HCT116 (cell line): ENCODE results near the gene TNNI2. TPM values are rescaled to one million over a fixed set of nuclear protein-coding genes. Genes with fewer than 3 reads are reported as not detected.

ENCODE experiments used
- ATAC-seq: fragments of 200-7000 bp; cut with Tn5 transposase; 2 replicates; pipeline ENCODE4 v1.9.1; 2020; ENCODE audit warnings: mild to moderate bottlenecking, moderate library complexity
- BruUV-seq: library from RNA; stranded (reverse); fragments of 400-500 nt; replicated peaks from 2 replicates; lab custom pipeline; 2021; lab: Mats Ljungman, UMichigan
- CTCF ChIA-PET: fragments of 300-600 bp; sonication (Branson Sonifier 250); formaldehyde crosslinking; loops from one replicate; lab custom pipeline; 2021; ENCODE audit warnings: antibody characterized with exemption; lab: Charles Lee
- POLR2A ChIA-PET: fragments of 300-600, 350-600 bp; sonication (Branson Sonifier 250); formaldehyde crosslinking; loops from one replicate; lab custom pipeline; 2021; ENCODE audit warnings: antibody characterized with exemption; lab: Charles Lee
- RAD21 ChIA-PET, 2 experiments: fragments of 300-600 bp; sonication (Branson Sonifier 250); formaldehyde crosslinking; loops; one replicate each; lab custom pipeline; 2023; ENCODE audit warnings: low total read pairs in 2 of 2; ENCODE audit not compliant: uncharacterized antibody in 2 of 2, unreplicated experiment in 2 of 2, low non-redundant PET in 1 of 2; lab: Charles Lee
- DNase-seq: peaks from one replicate; pipeline ENCODE4 v3.0.0-alpha.2; 2010; ENCODE audit warnings: low read depth, low spot score
- H2AFZ ChIP-seq: fragments of 200-600 bp; shearing (Covaris generic), sonication (generic); 2 replicates; pipeline ENCODE4 v1.6.1; 2017; ENCODE audit warnings: low read depth, mixed run types, mixed read lengths, antibody characterized with exemption, low read length; ENCODE audit not compliant: poor library complexity, severe bottlenecking
- H3K27ac ChIP-seq: 2 replicates; pipeline ENCODE4 v1.5.1; 2012; ENCODE audit warnings: low read depth, low read length
- H3K27me3 ChIP-seq: fragments of 200-600 bp; sonication (generic); 2 replicates; pipeline ENCODE4 v1.6.1; 2016; ENCODE audit warnings: mixed run types, low read length, mixed read lengths; ENCODE audit not compliant: insufficient read depth
- H3K36me3 ChIP-seq, 2 experiments: fragments of 200-500 bp in 1 of 2; fragments of 200-600 bp in 1 of 2; sonication (Bioruptor generic) in 1 of 2; sonication (generic) in 1 of 2; 2 replicates each; pipeline versions ENCODE4 v1.5.1 to v1.6.1; 2014 to 2016; ENCODE audit warnings: low read length in 2 of 2, inconsistent platforms in 1 of 2, mixed read lengths in 1 of 2, mixed run types in 1 of 2; ENCODE audit not compliant: insufficient read depth in 2 of 2, control insufficient read depth in 1 of 2
- H3K4me1 ChIP-seq, 2 experiments: fragments of 200-600 bp in 1 of 2; sonication (generic) in 1 of 2; 2 replicates each; pipeline versions ENCODE4 v1.5.1 to v1.6.1; 2012 to 2017; ENCODE audit warnings: low read length in 2 of 2, inconsistent platforms in 1 of 2, mild to moderate bottlenecking in 1 of 2, mixed read lengths in 1 of 2, mixed run types in 1 of 2, moderate library complexity in 1 of 2; ENCODE audit not compliant: insufficient read depth in 2 of 2, control insufficient read depth in 1 of 2
- H3K4me2 ChIP-seq: fragments of 200-600 bp; sonication (generic); 2 replicates; pipeline ENCODE4 v1.6.1; 2017; ENCODE audit warnings: mixed run types, low read length, mixed read lengths
- H3K4me3 ChIP-seq, 2 experiments: fragments of 200-600 bp in 1 of 2; sonication (generic) in 1 of 2; replicated peaks in 1 of 2; 2 replicates each; pipeline ENCODE4 v1.5.1; 2011 to 2016; ENCODE audit warnings: low read length in 2 of 2, control low read depth in 1 of 2, low read depth in 1 of 2, mild to moderate bottlenecking in 1 of 2, mixed read lengths in 1 of 2, mixed run types in 1 of 2
- H3K79me2 ChIP-seq: fragments of 200-600 bp; sonication (generic); 2 replicates; pipeline ENCODE4 v1.6.1; 2017; ENCODE audit warnings: mild to moderate bottlenecking, mixed run types, low read length, moderate library complexity, mixed read lengths; ENCODE audit not compliant: insufficient read depth
- H3K9ac ChIP-seq: fragments of 200-600 bp; sonication (generic); 2 replicates; pipeline ENCODE4 v1.6.1; 2016; ENCODE audit warnings: low read length, mixed read lengths
- H3K9me2 ChIP-seq: fragments of 200-600 bp; sonication (generic), shearing (Covaris generic); 2 replicates; pipeline ENCODE4 v1.6.1; 2017; ENCODE audit warnings: mixed run types, mild to moderate bottlenecking, moderate library complexity; ENCODE audit not compliant: insufficient read depth
- H3K9me3 ChIP-seq, 2 experiments: fragments of 200-500 bp in 1 of 2; fragments of 200-600 bp in 1 of 2; sonication (Bioruptor generic) in 1 of 2; sonication (generic) in 1 of 2; 2 replicates each; pipeline ENCODE4 v1.6.1; 2014 to 2017; ENCODE audit warnings: low read length in 2 of 2, mixed read lengths in 2 of 2, inconsistent platforms in 1 of 2, low read depth in 1 of 2, mild to moderate bottlenecking in 1 of 2, mixed run types in 1 of 2, moderate library complexity in 1 of 2; ENCODE audit not compliant: control insufficient read depth in 1 of 2, insufficient read depth in 1 of 2
- H4K20me1 ChIP-seq: fragments of 200-600 bp; sonication (generic), shearing (Covaris generic); 2 replicates; pipeline ENCODE4 v1.6.1; 2017; ENCODE audit warnings: mixed run types, mild to moderate bottlenecking, moderate library complexity; ENCODE audit not compliant: insufficient read depth
- EZH2phosphoT487 ChIP-seq: fragments of 200-600 bp; IDR thresholded peaks from 2 replicates; pipeline ENCODE4 v1.6.1; 2018; ENCODE audit warnings: antibody characterized with exemption, borderline replicate concordance
- SRF ChIP-seq: IDR thresholded peaks from 2 replicates; pipeline ENCODE4 v1.6.1; 2012; ENCODE audit warnings: low read depth
- TCF7L2 ChIP-seq: IDR thresholded peaks from 2 replicates; pipeline ENCODE4 v1.7.0; 2011; ENCODE audit warnings: borderline replicate concordance, inconsistent platforms; ENCODE audit not compliant: insufficient read depth, insufficient read length; ENCODE audit errors: extremely low read depth
- intact Hi-C: fragments of 100-400 bp; cut with micrococcal nuclease; formaldehyde crosslinking; loops from 2 replicates; pipeline ENCODE4 v1.10.0; 2022
- total RNA-seq: library from RNA; stranded (reverse); gene quantifications from one replicate; pipeline ENCODE4 v1.2.1, GENCODE V29; 2021; ENCODE audit not compliant: unreplicated experiment
- TF ChIP-seq, protein P1 (sequence below), 3 experiments: fragments of 200-600 bp in 1 of 3; sonication (generic) in 1 of 3; IDR thresholded peaks in 2 of 3; conservative IDR thresholded peaks in 1 of 3; 2 replicates each; pipeline ENCODE4 v1.5.1; 2012 to 2017; ENCODE audit warnings: low read depth in 2 of 3, low read length in 2 of 3, antibody characterized with exemption in 1 of 3, borderline replicate concordance in 1 of 3, control low read depth in 1 of 3, mild to moderate bottlenecking in 1 of 3, mixed read lengths in 1 of 3, mixed run types in 1 of 3, moderate library complexity in 1 of 3; ENCODE audit not compliant: insufficient read depth in 1 of 3

TNNI2 gene
- total RNA-seq, 1 experiment from 2014 or later: not detected

DNA sequence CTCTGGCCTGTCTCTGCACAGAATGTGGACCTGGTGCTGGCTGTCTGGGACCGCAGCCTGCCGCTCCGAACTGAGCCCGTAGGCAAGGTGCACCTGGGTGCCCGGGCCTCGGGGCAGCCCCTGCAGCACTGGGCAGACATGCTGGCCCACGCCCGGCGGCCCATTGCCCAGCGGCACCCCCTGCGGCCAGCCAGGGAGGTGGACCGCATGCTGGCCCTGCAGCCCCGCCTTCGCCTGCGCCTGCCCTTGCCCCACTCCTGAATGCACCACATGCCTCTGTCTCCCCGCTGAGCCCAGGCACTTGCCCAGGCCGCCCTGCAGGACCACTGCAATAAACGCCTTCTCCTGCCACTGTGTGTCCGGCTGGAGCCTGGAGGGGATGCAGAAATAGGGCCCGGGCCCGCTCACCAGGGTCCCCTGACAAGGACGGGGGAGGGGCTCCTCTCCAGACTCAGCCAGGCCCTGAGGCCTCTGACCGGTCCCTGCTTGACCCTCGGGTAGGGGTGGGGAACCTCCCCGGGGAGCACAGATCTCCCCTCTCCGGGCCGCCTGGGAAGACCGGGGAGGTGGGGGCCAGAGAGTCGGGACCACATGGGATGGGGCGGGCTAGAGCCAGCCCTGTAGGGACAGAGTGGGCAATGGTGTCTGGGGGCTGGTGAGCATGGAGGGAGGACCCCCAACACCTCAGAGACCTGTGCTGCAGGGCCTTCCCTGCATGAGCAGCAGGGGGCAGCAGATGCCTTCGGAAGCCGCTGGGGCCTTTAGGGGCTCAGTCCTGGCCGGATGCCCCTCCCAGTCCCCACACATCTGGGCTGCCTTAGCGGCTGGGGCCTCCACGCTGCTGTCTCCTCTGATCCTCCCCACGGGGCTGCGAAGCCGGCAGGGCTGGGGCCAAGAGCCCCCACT lies 1.4 kb upstream of the TNNI2 start:
- Histone ChIP-seq H3K9ac (no peak overlapping the region), H3K27ac (no peak overlapping the region), H3K4me3 (no peak overlapping the region), H3K79me2 (no peaks in the 10 kb centered on the region), H4K20me1 (no peaks in the 10 kb centered on the region), H3K9me3 (no peaks in the 10 kb centered on the region), H2AFZ (no peak overlapping the region), H3K36me3 (no peaks in the 10 kb centered on the region), H3K4me1 (peaks cover 26 to 31% of the 10 kb centered on the region in 2 experiments), H3K4me2 (no peak overlapping the region), H3K9me2 (no peaks in the 10 kb centered on the region), H3K27me3 (no peaks in the 10 kb centered on the region)
- peak; percentile 60 for ATAC-seq
- intact Hi-C loops: loop anchor here (1.0 kb wide), 1 partner anchor 314 kb away; no protein-coding TSS in a partner anchor
- POLR2A ChIA-PET: no interaction called here
- BruUV-seq: no TSS peak
- CTCF ChIA-PET: interaction anchor here (1.4 to 5.0 kb wide), 3 partner anchors 143 to 314 kb away, joined by 5 to 65 read pairs (median 6); no protein-coding TSS in a partner anchor
- no peak for DNase-seq
- TF ChIP-seq, protein P1, sequence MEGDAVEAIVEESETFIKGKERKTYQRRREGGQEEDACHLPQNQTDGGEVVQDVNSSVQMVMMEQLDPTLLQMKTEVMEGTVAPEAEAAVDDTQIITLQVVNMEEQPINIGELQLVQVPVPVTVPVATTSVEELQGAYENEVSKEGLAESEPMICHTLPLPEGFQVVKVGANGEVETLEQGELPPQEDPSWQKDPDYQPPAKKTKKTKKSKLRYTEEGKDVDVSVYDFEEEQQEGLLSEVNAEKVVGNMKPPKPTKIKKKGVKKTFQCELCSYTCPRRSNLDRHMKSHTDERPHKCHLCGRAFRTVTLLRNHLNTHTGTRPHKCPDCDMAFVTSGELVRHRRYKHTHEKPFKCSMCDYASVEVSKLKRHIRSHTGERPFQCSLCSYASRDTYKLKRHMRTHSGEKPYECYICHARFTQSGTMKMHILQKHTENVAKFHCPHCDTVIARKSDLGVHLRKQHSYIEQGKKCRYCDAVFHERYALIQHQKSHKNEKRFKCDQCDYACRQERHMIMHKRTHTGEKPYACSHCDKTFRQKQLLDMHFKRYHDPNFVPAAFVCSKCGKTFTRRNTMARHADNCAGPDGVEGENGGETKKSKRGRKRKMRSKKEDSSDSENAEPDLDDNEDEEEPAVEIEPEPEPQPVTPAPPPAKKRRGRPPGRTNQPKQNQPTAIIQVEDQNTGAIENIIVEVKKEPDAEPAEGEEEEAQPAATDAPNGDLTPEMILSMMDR (IDR thresholded peaks at IDR 0.05 in 2 of 3, conservative IDR thresholded peaks at IDR 0.05 in 1 of 3; ENCODE audit: borderline replicate concordance in 1 of 3, insufficient read depth in 1 of 3, low read depth in 2 of 3, low read length in 2 of 3): peak in 2 of 3 experiments; percentile 80 to 89; a peak in 4 of 6 replicates
- TF ChIP-seq SRF (no peak), TCF7L2 (no peak)
- RAD21 ChIA-PET: no interaction called here

DNA sequence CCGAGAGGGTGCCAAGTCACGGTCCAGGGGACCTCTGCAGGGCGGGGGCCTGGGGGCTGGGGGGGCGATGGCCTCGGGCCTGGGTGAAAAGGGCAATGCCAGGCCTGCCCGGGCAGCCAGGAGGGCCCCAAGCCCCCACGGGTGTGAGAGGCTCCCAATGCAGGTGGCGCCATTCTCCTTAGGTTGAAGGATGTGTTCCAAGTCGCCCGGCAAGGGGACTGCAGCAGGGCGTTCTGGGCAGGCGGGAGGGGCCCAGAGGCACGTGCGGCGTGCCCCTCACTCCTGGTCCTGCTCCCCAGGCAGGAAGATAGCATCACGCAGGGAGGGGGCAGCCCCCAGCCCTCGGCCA lies 730 bp upstream of the TNNI2 start:
- H3K27me3 ChIP-seq: no peaks in the 10 kb centered on the region
- H3K4me3 ChIP-seq: no peak overlapping the region
- ChIA-PET POLR2A (no interaction called here), CTCF (interaction anchor here (1.4 to 1.5 kb wide), 2 partner anchors 44 to 313 kb away, joined by 4 to 8 read pairs; no protein-coding TSS in a partner anchor), RAD21 (no interaction called here)
- DNase-seq (no peak), ATAC-seq (no peak)
- H3K79me2 ChIP-seq: no peaks in the 10 kb centered on the region
- H3K27ac ChIP-seq: no peak overlapping the region
- H4K20me1 ChIP-seq: no peaks in the 10 kb centered on the region
- H3K4me1 ChIP-seq: peaks cover 23 to 25% of the 10 kb centered on the region in 2 experiments
- no peak overlapping the region for H3K4me2 ChIP-seq
- BruUV-seq: no TSS peak
- H3K9me2 ChIP-seq: no peaks in the 10 kb centered on the region
- H2AFZ ChIP-seq: no peak overlapping the region
- H3K36me3 ChIP-seq: no peaks in the 10 kb centered on the region
- TF ChIP-seq, protein P1 (IDR thresholded peaks at IDR 0.05 in 2 of 3, conservative IDR thresholded peaks at IDR 0.05 in 1 of 3; ENCODE audit: borderline replicate concordance in 1 of 3, insufficient read depth in 1 of 3, low read depth in 2 of 3, low read length in 2 of 3): 0 out of 6 replicates have a peak, but pooled peaks of 1 of the 3 experiments have one; percentile 3
- no peak for TF ChIP-seq EZH2phosphoT487
- no peak overlapping the region for H3K9ac ChIP-seq
- H3K9me3 ChIP-seq: no peaks in the 10 kb centered on the region
- intact Hi-C loops: no loop called here
